HG02623 (cell line): ENCODE results near the gene GIPC1.

Source experiments
- ATAC-seq: cut with Tn5 transposase; IDR thresholded peaks from one replicate; pipeline ENCODE4 v1.9.1; 2021; ENCODE audit warnings: moderate library complexity; ENCODE audit not compliant: unreplicated experiment

The GIPC1 gene

GRCh38 chr19:14439014-14439413 is 56.9 kb downstream of the GIPC1 start:
- no peak for ATAC-seq

GRCh38 chr19:14437578-14438140 is 58.3 kb downstream of the GIPC1 start:
- no peak for ATAC-seq

- ATAC-seq = no peak
Observed at GRCh38 chr19:14435320-14436050, 60.4 kb downstream of the GIPC1 start.

- ATAC-seq = no peak
Observed at GRCh38 chr19:14434543-14435319, 61.2 kb downstream of the GIPC1 start.

GRCh38 chr19:14433554-14434501 is 62.1 kb downstream of the GIPC1 start:
- no peak for ATAC-seq

- peak; percentile 42 for ATAC-seq
Observed at GRCh38 chr19:14432791-14433553, 63.0 kb downstream of the GIPC1 start, which contains the start of gene PKN1. Gene PKN1, plus strand, starts transcription at chr19:14433306. Its CDS starts 216 bp downstream, at chr19:14433522.

GRCh38 chr19:14430712-14431111 is 65.2 kb downstream of the GIPC1 start:
- ATAC-seq = no peak

- no peak for ATAC-seq
Observed at GRCh38 chr19:14428882-14429416, 67.0 kb downstream of the GIPC1 start.
